Right lung (tissue), 5 donors: ENCODE measurements around the gene CD160. TPM values are rescaled to one million over a fixed set of nuclear protein-coding genes. Genes with fewer than 3 reads are reported as not detected.

Source experiments
- polyA plus RNA-seq, 5 donors: library from polyadenylated mRNA; unstranded; fragments of 120-200 nt; gene quantifications; one replicate each; pipeline versions ENCODE4 v1.2.1 to v1.2.3, GENCODE V29; 2013; ENCODE audit warnings: inconsistent platforms in 1 of 5, low replicate concordance in 1 of 5; ENCODE audit not compliant: insufficient read length in 5 of 5, insufficient read depth in 1 of 5

CD160 gene
- polyA plus RNA-seq, 5 donors: 1.5 to 3.3 (median 2.2) TPM

Other genes with a start within 250 kb of the CD160 start
- gene GPR89A, start 111.5 kb upstream of the CD160 start, polyA plus RNA-seq: 10 to 100 TPM; 23.2 to 44.2 (median 34.6) TPM
- 1 to 10 TPM; 1.3 to 2.9 (median 2.5) TPM for gene PDZK1, start 12.1 kb upstream of the CD160 start, polyA plus RNA-seq
- gene RNF115, start 104.6 kb downstream of the CD160 start, polyA plus RNA-seq: 10 to 100 TPM; 13.8 to 19.9 (median 18.1) TPM
- gene POLR3C, start 104.7 kb downstream of the CD160 start, polyA plus RNA-seq: 10 to 100 TPM; 28.5 to 37.7 (median 35.9) TPM
- gene NUDT17, start 126.1 kb downstream of the CD160 start, polyA plus RNA-seq: 10 to 100 TPM in 3 of 5 donors, 1 to 10 TPM in 2; 8.7 to 11.7 (median 10.5) TPM
- 10 to 100 TPM; 60.7 to 87.1 (median 79.4) TPM for gene PIAS3, start 139.6 kb downstream of the CD160 start, polyA plus RNA-seq
- gene ANKRD35, start 166.4 kb downstream of the CD160 start, polyA plus RNA-seq: 1 to 10 TPM; 3.7 to 5.5 (median 4.3) TPM
- gene ITGA10, start 190.6 kb downstream of the CD160 start, polyA plus RNA-seq: 1 to 10 TPM; 2.5 to 4.1 (median 2.9) TPM
- 10 to 100 TPM; 48.6 to 52.8 (median 50.1) TPM for gene PEX11B, start 199.2 kb downstream of the CD160 start, polyA plus RNA-seq
- gene RBM8A, start 208.0 kb downstream of the CD160 start, polyA plus RNA-seq: 100 to 1,000 TPM; 183 to 197 (median 186) TPM
- 10 to 100 TPM; 36.4 to 45.1 (median 43.7) TPM for gene LIX1L, start 238.5 kb downstream of the CD160 start, polyA plus RNA-seq
- 1 to 10 TPM in 2 of 5 donors, under 1 TPM in 3; 0.68 to 1.5 (median 0.90) TPM for gene ANKRD34A, start 245.1 kb downstream of the CD160 start, polyA plus RNA-seq
- 10 to 100 TPM; 42.3 to 54.6 (median 45.7) TPM for gene POLR3GL, start 245.2 kb downstream of the CD160 start, polyA plus RNA-seq